ENCODE measurements around the gene VARS1.

VARS1 gene

GRCh38 chr6:31791324-31792089 is 4.0 kb downstream of the VARS1 start:
- H3K27ac ChIP-seq (ENCODE audit: low read depth, low read length), result no peak overlapping the region
- 82% methylated on average over 12 of the region's 12 CpGs for WGBS
- H3K4me1 ChIP-seq (ENCODE audit: insufficient read depth, low read length), result 0 out of 2 replicates have a peak, but pooled peaks cover 5% of the 10 kb centered on the region
- H3K27me3 ChIP-seq (ENCODE audit: insufficient read depth, low read length), result no peaks in the 10 kb centered on the region
- peaks cover 53% of the 10 kb centered on the region for H3K36me3 ChIP-seq (ENCODE audit: insufficient read depth, low read length)
- no peak overlapping the region for H3K9ac ChIP-seq (ENCODE audit: low read depth, low read length)
- no peaks in the 10 kb centered on the region for H3K9me3 ChIP-seq (ENCODE audit: insufficient read depth, low read depth, low read length)
- H3K4me3 ChIP-seq (ENCODE audit: low read length), result no peak overlapping the region

GRCh38 chr6:31785475-31785874 is 10.1 kb downstream of the VARS1 start:
- WGBS, result 96% methylated on average over 11 of the region's 11 CpGs

GRCh38 chr6:31784098-31784925 is 11.2 kb downstream of the VARS1 start:
- no peak overlapping the region for H3K27ac ChIP-seq (ENCODE audit: low read depth, low read length)
- no peak overlapping the region for H3K9ac ChIP-seq (ENCODE audit: low read depth, low read length)
- no peaks in the 10 kb centered on the region for H3K9me3 ChIP-seq (ENCODE audit: insufficient read depth, low read depth, low read length)
- H3K27me3 ChIP-seq (ENCODE audit: insufficient read depth, low read length), result no peaks in the 10 kb centered on the region
- 95% methylated on average over 15 of the region's 15 CpGs for WGBS
- peaks cover 86% of the 10 kb centered on the region for H3K36me3 ChIP-seq (ENCODE audit: insufficient read depth, low read length)
- no peak overlapping the region for H3K4me3 ChIP-seq (ENCODE audit: low read length)
- H3K4me1 ChIP-seq (ENCODE audit: insufficient read depth, low read length), result no peaks in the 10 kb centered on the region

More at GRCh38 chr6:31785475-31785874, 10.1 kb downstream of the VARS1 start:
- Histone ChIP-seq H3K27ac (ENCODE audit: low read depth, low read length) (no peak overlapping the region), H3K9me3 (ENCODE audit: insufficient read depth, low read depth, low read length) (no peaks in the 10 kb centered on the region), H3K4me3 (ENCODE audit: low read length) (no peak overlapping the region), H3K27me3 (ENCODE audit: insufficient read depth, low read length) (no peaks in the 10 kb centered on the region), H3K4me1 (ENCODE audit: insufficient read depth, low read length) (no peaks in the 10 kb centered on the region), H3K9ac (ENCODE audit: low read depth, low read length) (no peak overlapping the region), H3K36me3 (ENCODE audit: insufficient read depth, low read length) (peaks cover 82% of the 10 kb centered on the region)

GRCh38 chr6:31782126-31782855 is 13.3 kb downstream of the VARS1 start:
- 96% methylated on average over 32 of the region's 32 CpGs for WGBS
- H3K4me1 ChIP-seq (ENCODE audit: insufficient read depth, low read length), result no peaks in the 10 kb centered on the region
- no peak overlapping the region for H3K27ac ChIP-seq (ENCODE audit: low read depth, low read length)
- no peaks in the 10 kb centered on the region for H3K27me3 ChIP-seq (ENCODE audit: insufficient read depth, low read length)
- H3K9me3 ChIP-seq (ENCODE audit: insufficient read depth, low read depth, low read length), result no peaks in the 10 kb centered on the region
- no peak overlapping the region for H3K4me3 ChIP-seq (ENCODE audit: low read length)
- H3K9ac ChIP-seq (ENCODE audit: low read depth, low read length), result no peak overlapping the region
- peaks cover 91% of the 10 kb centered on the region for H3K36me3 ChIP-seq (ENCODE audit: insufficient read depth, low read length)

- no peak overlapping the region for H3K9ac ChIP-seq (ENCODE audit: low read depth, low read length)
- H3K27ac ChIP-seq (ENCODE audit: low read depth, low read length), result no peak overlapping the region
- H3K9me3 ChIP-seq (ENCODE audit: insufficient read depth, low read depth, low read length), result no peaks in the 10 kb centered on the region
- no peaks in the 10 kb centered on the region for H3K4me1 ChIP-seq (ENCODE audit: insufficient read depth, low read length)
- no peak overlapping the region for H3K4me3 ChIP-seq (ENCODE audit: low read length)
- WGBS, result 96% methylated on average over 23 of the region's 23 CpGs
- no peaks in the 10 kb centered on the region for H3K27me3 ChIP-seq (ENCODE audit: insufficient read depth, low read length)
- H3K36me3 ChIP-seq (ENCODE audit: insufficient read depth, low read length), result peaks cover 83% of the 10 kb centered on the region
Measured at GRCh38 chr6:31781244-31782125, 14.1 kb downstream of the VARS1 start.

- H3K36me3 ChIP-seq (ENCODE audit: insufficient read depth, low read length), result peaks cover 78% of the 10 kb centered on the region
- no peak overlapping the region for H3K4me3 ChIP-seq (ENCODE audit: low read length)
- H3K9me3 ChIP-seq (ENCODE audit: insufficient read depth, low read depth, low read length), result no peaks in the 10 kb centered on the region
- no peak overlapping the region for H3K27ac ChIP-seq (ENCODE audit: low read depth, low read length)
- H3K27me3 ChIP-seq (ENCODE audit: insufficient read depth, low read length), result no peaks in the 10 kb centered on the region
- H3K9ac ChIP-seq (ENCODE audit: low read depth, low read length), result no peak overlapping the region
- no peaks in the 10 kb centered on the region for H3K4me1 ChIP-seq (ENCODE audit: insufficient read depth, low read length)
- 95% methylated on average over 20 of the region's 20 CpGs for WGBS
Measured at GRCh38 chr6:31780507-31781243, 14.9 kb downstream of the VARS1 start.

- Histone ChIP-seq H3K36me3 (ENCODE audit: insufficient read depth, low read length) (peaks cover 70% of the 10 kb centered on the region), H3K9me3 (ENCODE audit: insufficient read depth, low read depth, low read length) (no peaks in the 10 kb centered on the region), H3K4me3 (ENCODE audit: low read length) (no peak overlapping the region), H3K9ac (ENCODE audit: low read depth, low read length) (no peak overlapping the region), H3K27me3 (ENCODE audit: insufficient read depth, low read length) (no peaks in the 10 kb centered on the region), H3K27ac (ENCODE audit: low read depth, low read length) (no peak overlapping the region), H3K4me1 (ENCODE audit: insufficient read depth, low read length) (no peaks in the 10 kb centered on the region)
- 96% methylated on average over 10 of the region's 10 CpGs for WGBS
Measured at GRCh38 chr6:31779908-31780307, 15.6 kb downstream of the VARS1 start.

GRCh38 chr6:31778999-31779885 is 16.3 kb downstream of the VARS1 start:
- 95% methylated on average over 43 of the region's 43 CpGs for WGBS
- H3K36me3 ChIP-seq (ENCODE audit: insufficient read depth, low read length), result peaks cover 63% of the 10 kb centered on the region
- no peaks in the 10 kb centered on the region for H3K27me3 ChIP-seq (ENCODE audit: insufficient read depth, low read length)
- H3K9ac ChIP-seq (ENCODE audit: low read depth, low read length), result no peak overlapping the region
- H3K9me3 ChIP-seq (ENCODE audit: insufficient read depth, low read depth, low read length), result no peaks in the 10 kb centered on the region
- H3K27ac ChIP-seq (ENCODE audit: low read depth, low read length), result no peak overlapping the region
- no peak overlapping the region for H3K4me3 ChIP-seq (ENCODE audit: low read length)
- H3K4me1 ChIP-seq (ENCODE audit: insufficient read depth, low read length), result no peaks in the 10 kb centered on the region

GRCh38 chr6:31778193-31778592 is 17.4 kb downstream of the VARS1 start:
- no peak overlapping the region for H3K4me3 ChIP-seq (ENCODE audit: low read length)
- H3K36me3 ChIP-seq (ENCODE audit: insufficient read depth, low read length), result peaks cover 54% of the 10 kb centered on the region
- 92% methylated on average over 5 of the region's 5 CpGs for WGBS
- no peaks in the 10 kb centered on the region for H3K9me3 ChIP-seq (ENCODE audit: insufficient read depth, low read depth, low read length)
- no peaks in the 10 kb centered on the region for H3K27me3 ChIP-seq (ENCODE audit: insufficient read depth, low read length)
- H3K9ac ChIP-seq (ENCODE audit: low read depth, low read length), result no peak overlapping the region
- H3K27ac ChIP-seq (ENCODE audit: low read depth, low read length), result no peak overlapping the region
- no peaks in the 10 kb centered on the region for H3K4me1 ChIP-seq (ENCODE audit: insufficient read depth, low read length)
